Measurements from ENCODE around the gene SNAP47.

Gene SNAP47

GRCh38 chr1:227787513-227788270, 52.5 kb downstream of the SNAP47 start:
- DNase-seq, result peak; percentile 93

- DNase-seq, result no peak
These were observed 53.2 kb downstream of the SNAP47 start for GRCh38 chr1:227788271-227789083.

GRCh38 chr1:227789084-227790033, 54.1 kb downstream of the SNAP47 start:
- DNase-seq, result no peak

GRCh38 chr1:227790034-227790400, 54.8 kb downstream of the SNAP47 start:
- no peak for DNase-seq

GRCh38 chr1:227790868-227791267, 55.6 kb downstream of the SNAP47 start:
- no peak for DNase-seq

- no peak for DNase-seq
These were observed 56.3 kb downstream of the SNAP47 start for GRCh38 chr1:227791425-227792143.

- DNase-seq, result no peak
These were observed 57.2 kb downstream of the SNAP47 start for GRCh38 chr1:227792216-227793078.

GRCh38 chr1:227793079-227793947, 58.1 kb downstream of the SNAP47 start:
- DNase-seq, result no peak

- no peak for DNase-seq
These were observed 58.9 kb downstream of the SNAP47 start for GRCh38 chr1:227793948-227794816.

GRCh38 chr1:227794817-227795192, 59.6 kb downstream of the SNAP47 start:
- no peak for DNase-seq

- DNase-seq, result no peak
These were observed 60.5 kb downstream of the SNAP47 start for GRCh38 chr1:227795732-227796131.

- no peak for DNase-seq
These were observed 61.2 kb downstream of the SNAP47 start for GRCh38 chr1:227796359-227796915.

GRCh38 chr1:227797144-227797543, 61.9 kb downstream of the SNAP47 start:
- DNase-seq, result no peak

GRCh38 chr1:227797625-227798024, 62.4 kb downstream of the SNAP47 start:
- DNase-seq, result no peak

GRCh38 chr1:227798078-227798802, 63.0 kb downstream of the SNAP47 start:
- DNase-seq, result no peak

GRCh38 chr1:227799756-227800155, 64.5 kb downstream of the SNAP47 start:
- DNase-seq, result no peak

- DNase-seq, result no peak
These were observed 68.7 kb downstream of the SNAP47 start for GRCh38 chr1:227803933-227804332.

GRCh38 chr1:227805606-227806197, 70.5 kb downstream of the SNAP47 start:
- DNase-seq, result no peak

All from activated CD4-positive, alpha-beta T cell treated with anti-CD3 and anti-CD28 coated beads for 1 hour (primary cell).